ENCODE results near the gene ANKS6. TPM values are rescaled to one million over a fixed set of nuclear protein-coding genes. Genes with fewer than 3 reads are reported as not detected.
"Not testable (repeated sequence)": the region's sequence is repeated elsewhere in the genome, so short reads cannot be mapped to it uniquely, and the experiment has no call there.

The ANKS6 gene
- total RNA-seq, 1 experiment from 2014 or later: 39.2 TPM

GRCh38 chr9:98686961-98687855 lies 109.1 kb downstream of the ANKS6 start:
- no TSS peak for BruUV-seq (replicated peaks)
- RAD21 ChIA-PET (ENCODE audit: low non-redundant PET in 1 of 2, low total read pairs in 2 of 2, uncharacterized antibody in 2 of 2, unreplicated experiment in 2 of 2): no interaction called here
- 0 out of 2 replicates have a peak, but pooled peaks have one; percentile 16 for TF ChIP-seq SP1 (IDR thresholded peaks at IDR 0.05; ENCODE audit: low read depth)
- TF ChIP-seq, protein P1, sequence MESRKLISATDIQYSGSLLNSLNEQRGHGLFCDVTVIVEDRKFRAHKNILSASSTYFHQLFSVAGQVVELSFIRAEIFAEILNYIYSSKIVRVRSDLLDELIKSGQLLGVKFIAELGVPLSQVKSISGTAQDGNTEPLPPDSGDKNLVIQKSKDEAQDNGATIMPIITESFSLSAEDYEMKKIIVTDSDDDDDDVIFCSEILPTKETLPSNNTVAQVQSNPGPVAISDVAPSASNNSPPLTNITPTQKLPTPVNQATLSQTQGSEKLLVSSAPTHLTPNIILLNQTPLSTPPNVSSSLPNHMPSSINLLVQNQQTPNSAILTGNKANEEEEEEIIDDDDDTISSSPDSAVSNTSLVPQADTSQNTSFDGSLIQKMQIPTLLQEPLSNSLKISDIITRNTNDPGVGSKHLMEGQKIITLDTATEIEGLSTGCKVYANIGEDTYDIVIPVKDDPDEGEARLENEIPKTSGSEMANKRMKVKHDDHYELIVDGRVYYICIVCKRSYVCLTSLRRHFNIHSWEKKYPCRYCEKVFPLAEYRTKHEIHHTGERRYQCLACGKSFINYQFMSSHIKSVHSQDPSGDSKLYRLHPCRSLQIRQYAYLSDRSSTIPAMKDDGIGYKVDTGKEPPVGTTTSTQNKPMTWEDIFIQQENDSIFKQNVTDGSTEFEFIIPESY (IDR thresholded peaks at IDR 0.05; ENCODE audit: extremely low read depth, insufficient replicate concordance, low read length): no peak
- TF ChIP-seq YY1 (IDR thresholded peaks at IDR 0.05; ENCODE audit: extremely low read depth, insufficient replicate concordance, low read depth, low read length): no peak
- no peak for TF ChIP-seq ZFX (IDR thresholded peaks at IDR 0.05)
- no peak overlapping the region for H3K9ac ChIP-seq (ENCODE audit: low read length)
- DNase-seq (ENCODE audit: low read depth, low spot score) (no peak), ATAC-seq (no peak)
- CTCF ChIA-PET: no interaction called here
- intact Hi-C loops (cut with micrococcal nuclease): no loop called here
- no peak overlapping the region for H3K4me3 ChIP-seq (replicated peaks in 1 of 2; ENCODE audit: low read depth in 1 of 2, low read length in 2 of 2)
- no peaks in the 10 kb centered on the region for H3K9me3 ChIP-seq (ENCODE audit: control insufficient read depth in 1 of 2, insufficient read depth in 1 of 2, low read depth in 1 of 2, low read length in 2 of 2)
- no peaks in the 10 kb centered on the region for H3K9me2 ChIP-seq (ENCODE audit: insufficient read depth)
- POLR2A ChIA-PET: no interaction called here
- no peaks in the 10 kb centered on the region for H3K4me1 ChIP-seq (ENCODE audit: control insufficient read depth in 1 of 2, insufficient read depth in 2 of 2, low read length in 2 of 2)
- no peaks in the 10 kb centered on the region; the same call in none of the 2 replicates for H3K27me3 ChIP-seq (ENCODE audit: insufficient read depth, low read length)
- no peaks in the 10 kb centered on the region for H3K36me3 ChIP-seq (ENCODE audit: control insufficient read depth in 1 of 2, insufficient read depth in 2 of 2, low read length in 2 of 2)
- no peaks in the 10 kb centered on the region for H4K20me1 ChIP-seq (ENCODE audit: insufficient read depth)
- H3K27ac ChIP-seq (ENCODE audit: low read depth, low read length): no peak overlapping the region
- H3K4me2 ChIP-seq (ENCODE audit: low read length): no peak overlapping the region
- no peak overlapping the region for H2AFZ ChIP-seq (ENCODE audit: low read depth, low read length, poor library complexity, severe bottlenecking)
- H3K79me2 ChIP-seq (ENCODE audit: insufficient read depth, low read length): no peaks in the 10 kb centered on the region

- H3K4me1 ChIP-seq (ENCODE audit: control insufficient read depth in 1 of 2, insufficient read depth in 2 of 2, low read length in 2 of 2); H3K9me3 ChIP-seq (ENCODE audit: control insufficient read depth in 1 of 2, insufficient read depth in 1 of 2, low read depth in 1 of 2, low read length in 2 of 2); H3K27ac ChIP-seq (ENCODE audit: low read depth, low read length); H3K9ac ChIP-seq (ENCODE audit: low read length); H3K36me3 ChIP-seq (ENCODE audit: control insufficient read depth in 1 of 2, insufficient read depth in 2 of 2, low read length in 2 of 2); H3K4me2 ChIP-seq (ENCODE audit: low read length); H3K79me2 ChIP-seq (ENCODE audit: insufficient read depth, low read length); DNase-seq (ENCODE audit: low read depth, low spot score); H2AFZ ChIP-seq (ENCODE audit: low read depth, low read length, poor library complexity, severe bottlenecking); H3K4me3 ChIP-seq (replicated peaks in 1 of 2; ENCODE audit: low read depth in 1 of 2, low read length in 2 of 2); BruUV-seq (replicated peaks); intact Hi-C loops (cut with micrococcal nuclease); POLR2A ChIA-PET; H3K9me2 ChIP-seq (ENCODE audit: insufficient read depth); ATAC-seq; H4K20me1 ChIP-seq (ENCODE audit: insufficient read depth); H3K27me3 ChIP-seq (ENCODE audit: insufficient read depth, low read length): not testable (repeated sequence)
- ChIA-PET RAD21 (ENCODE audit: low non-redundant PET in 1 of 2, low total read pairs in 2 of 2, uncharacterized antibody in 2 of 2, unreplicated experiment in 2 of 2) (interaction anchor here in 1 of 2 experiments (0.6 kb wide), 1 partner anchor 140 kb away, joined by 10 read pairs; no protein-coding TSS in a partner anchor), CTCF (interaction anchor here (1.6 kb wide), 1 partner anchor 9 kb away, joined by 5 read pairs; no protein-coding TSS in a partner anchor)
Measured at GRCh38 chr9:98684816-98685215, 111.5 kb downstream of the ANKS6 start.

Other genes starting within 250 kb of the ANKS6 start
- gene GABBR2, start 87.6 kb downstream of the ANKS6 start, total RNA-seq (2021; ENCODE audit: unreplicated experiment): 0.15 TPM
- gene GALNT12, start 11.1 kb upstream of the ANKS6 start, total RNA-seq (2021; ENCODE audit: unreplicated experiment): 31.2 TPM
- gene COL15A1, start 147.4 kb upstream of the ANKS6 start, total RNA-seq (2021; ENCODE audit: unreplicated experiment): 0.15 TPM

Measured in HCT116 (cell line).